Stimulated activated CD4-positive, alpha-beta T cell treated with anti-CD3 and anti-CD28 coated beads, Interleukin-1b, Interleukin-23, amount 100 ng/mL, for 4 hours (primary cell): Measurements from ENCODE around the gene NDUFB2.
"Not testable (repeated sequence)": the region's sequence is repeated elsewhere in the genome, so short reads cannot be mapped to it uniquely, and the experiment has no call there.

Experiments used
- DNase-seq, 2 donors: peaks; one replicate each; pipeline ENCODE4 v3.0.0-alpha.2; 2020; ENCODE audit warnings: low read depth in 2 of 2

Gene NDUFB2

GRCh38 chr7:140696680-140697446 is at the start of gene NDUFB2:
Gene NDUFB2, plus strand, starts transcription at chr7:140696708. Its CDS starts 37 bp downstream, at chr7:140696745.
- no peak for DNase-seq

GRCh38 chr7:140646931-140647647 is 49.4 kb upstream of the NDUFB2 start:
- DNase-seq = no peak

GRCh38 chr7:140649556-140650205 is 46.8 kb upstream of the NDUFB2 start:
- no peak for DNase-seq

- no peak for DNase-seq
Observed at GRCh38 chr7:140650367-140650766, 46.1 kb upstream of the NDUFB2 start.

GRCh38 chr7:140653319-140654108 is 43.0 kb upstream of the NDUFB2 start:
- peak in 1 of 2 donors; percentile 21 for DNase-seq

- no peak for DNase-seq
Observed at GRCh38 chr7:140654109-140654387, 42.5 kb upstream of the NDUFB2 start.

- no peak for DNase-seq
Observed at GRCh38 chr7:140654661-140655060, 41.8 kb upstream of the NDUFB2 start.

- DNase-seq = no peak
Observed at GRCh38 chr7:140655511-140656408, 40.7 kb upstream of the NDUFB2 start.

- DNase-seq = no peak
Observed at GRCh38 chr7:140656548-140657515, 39.7 kb upstream of the NDUFB2 start.

- DNase-seq = no peak
Observed at GRCh38 chr7:140657891-140658290, 38.6 kb upstream of the NDUFB2 start.

- no peak for DNase-seq
Observed at GRCh38 chr7:140659856-140660255, 36.7 kb upstream of the NDUFB2 start.

GRCh38 chr7:140661124-140661523 is 35.4 kb upstream of the NDUFB2 start:
- DNase-seq = no peak

- DNase-seq = not testable (repeated sequence)
Observed at GRCh38 chr7:140662938-140663337, 33.6 kb upstream of the NDUFB2 start.

GRCh38 chr7:140667476-140667875 is 29.0 kb upstream of the NDUFB2 start:
- DNase-seq = no peak

GRCh38 chr7:140668641-140669040 is 27.9 kb upstream of the NDUFB2 start:
- no peak for DNase-seq

- DNase-seq = no peak
Observed at GRCh38 chr7:140669352-140669751, 27.2 kb upstream of the NDUFB2 start.

GRCh38 chr7:140669862-140670261 is 26.6 kb upstream of the NDUFB2 start:
- DNase-seq = not testable (repeated sequence)

GRCh38 chr7:140670343-140670935 is 26.1 kb upstream of the NDUFB2 start:
- no peak for DNase-seq

GRCh38 chr7:140671966-140672365 is 24.5 kb upstream of the NDUFB2 start:
- no peak for DNase-seq
